HEK293 (cell line): ENCODE data around the gene ZBTB24.

Experiments
- PATZ1 ChIP-seq: fragments of 450-650 bp; formaldehyde crosslinking; IDR thresholded peaks from 2 replicates; pipeline ENCODE4 v1.5.1; 2016; ENCODE audit warnings: missing biosample characterization, missing genetic modification characterization
- SALL2 ChIP-seq: fragments of 450-650 bp; formaldehyde crosslinking; IDR thresholded peaks from 2 replicates; pipeline ENCODE4 v1.5.0; 2017; ENCODE audit warnings: missing biosample characterization, mild to moderate bottlenecking, missing genetic modification characterization, borderline replicate concordance
- WT1 ChIP-seq: fragments of 450-650 bp; formaldehyde crosslinking; IDR thresholded peaks from 2 replicates; pipeline ENCODE4 v1.5.1; 2016; ENCODE audit warnings: missing biosample characterization, missing genetic modification characterization
- ZNF148 ChIP-seq: fragments of 450-650 bp; formaldehyde crosslinking; IDR thresholded peaks from 2 replicates; pipeline ENCODE4 v1.5.0; 2017; ENCODE audit warnings: missing biosample characterization, missing genetic modification characterization, borderline replicate concordance
- ZNF2 ChIP-seq: fragments of 450-650 bp; formaldehyde crosslinking; IDR thresholded peaks from 2 replicates; pipeline ENCODE4 v1.5.1; 2016; ENCODE audit warnings: missing biosample characterization, missing genetic modification characterization
- ZNF274 ChIP-seq, 2 experiments: fragments of 200-500 bp in 1 of 2; fragments of 450-650 bp in 1 of 2; sonication (Bioruptor generic) in 1 of 2; formaldehyde crosslinking in 1 of 2; IDR thresholded peaks; 2 replicates each; pipeline versions ENCODE4 v1.5.1 to v1.6.1; 2014 to 2016; ENCODE audit warnings: borderline replicate concordance in 1 of 2, inconsistent platforms in 1 of 2, low read length in 1 of 2, missing biosample characterization in 1 of 2, missing genetic modification characterization in 1 of 2
- ZNF292 ChIP-seq: fragments of 450-650 bp; formaldehyde crosslinking; IDR thresholded peaks from 2 replicates; pipeline ENCODE4 v1.5.1; 2016; ENCODE audit warnings: low read depth, missing biosample characterization, missing genetic modification characterization, borderline replicate concordance
- ZNF302 ChIP-seq: fragments of 450-650 bp; formaldehyde crosslinking; IDR thresholded peaks from 2 replicates; pipeline ENCODE4 v1.5.1; 2016; ENCODE audit warnings: missing biosample characterization, missing genetic modification characterization, low read depth
- ZNF324 ChIP-seq: fragments of 450-650 bp; formaldehyde crosslinking; IDR thresholded peaks from 2 replicates; pipeline ENCODE4 v1.5.1; 2016; ENCODE audit warnings: missing biosample characterization, missing genetic modification characterization
- ZNF394 ChIP-seq: fragments of 450-650 bp; formaldehyde crosslinking; IDR thresholded peaks from 2 replicates; pipeline ENCODE4 v1.5.1; 2016; ENCODE audit warnings: missing biosample characterization, missing genetic modification characterization, mild to moderate bottlenecking, moderate library complexity, borderline replicate concordance
- ZNF514 ChIP-seq: fragments of 450-650 bp; formaldehyde crosslinking; IDR thresholded peaks from 2 replicates; pipeline ENCODE4 v1.5.1; 2016; ENCODE audit warnings: missing biosample characterization, missing genetic modification characterization
- ZNF518A ChIP-seq: fragments of 450-650 bp; formaldehyde crosslinking; conservative IDR thresholded peaks from 2 replicates; pipeline ENCODE4 v1.5.1; 2016; ENCODE audit warnings: low read depth, missing biosample characterization, missing genetic modification characterization
- ZNF549 ChIP-seq: fragments of 450-650 bp; IDR thresholded peaks from 2 replicates; pipeline ENCODE4 v1.5.1; 2018; ENCODE audit warnings: missing biosample characterization, missing genetic modification characterization, mild to moderate bottlenecking, inconsistent platforms, moderate library complexity
- ZNF560 ChIP-seq: fragments of 450-650 bp; formaldehyde crosslinking; IDR thresholded peaks from 2 replicates; pipeline ENCODE4 v1.5.1; 2017; ENCODE audit warnings: missing biosample characterization, missing genetic modification characterization, borderline replicate concordance
- ZNF610 ChIP-seq: fragments of 450-650 bp; formaldehyde crosslinking; IDR thresholded peaks from 2 replicates; pipeline ENCODE4 v1.5.1; 2016; ENCODE audit warnings: missing biosample characterization, missing genetic modification characterization, borderline replicate concordance
- ZNF747 ChIP-seq: fragments of 450-650 bp; formaldehyde crosslinking; IDR thresholded peaks from 2 replicates; pipeline ENCODE4 v1.5.1; 2016; ENCODE audit warnings: missing biosample characterization, missing genetic modification characterization
- ZNF776 ChIP-seq: fragments of 450-650 bp; formaldehyde crosslinking; IDR thresholded peaks from 2 replicates; pipeline ENCODE4 v1.5.0; 2017; ENCODE audit warnings: missing biosample characterization, missing genetic modification characterization, borderline replicate concordance
- TF ChIP-seq, protein P1 (sequence below): fragments of 450-650 bp; formaldehyde crosslinking; IDR thresholded peaks from 2 replicates; pipeline ENCODE4 v1.5.1; 2016; ENCODE audit warnings: missing biosample characterization, missing genetic modification characterization
- TF ChIP-seq, protein P2 (sequence below): fragments of 450-650 bp; formaldehyde crosslinking; IDR thresholded peaks from 2 replicates; pipeline ENCODE4 v1.5.1; 2016; ENCODE audit warnings: missing biosample characterization, missing genetic modification characterization
- TF ChIP-seq, protein P3 (sequence below): fragments of 450-650 bp; formaldehyde crosslinking; IDR thresholded peaks from 2 replicates; pipeline ENCODE4 v1.5.1; 2016; ENCODE audit warnings: missing biosample characterization, missing genetic modification characterization
- TF ChIP-seq, protein P4 (sequence below): fragments of 450-650 bp; formaldehyde crosslinking; IDR thresholded peaks from 2 replicates; pipeline ENCODE4 v1.5.1; 2016; ENCODE audit warnings: missing biosample characterization, missing genetic modification characterization

ZBTB24 gene

GRCh38 chr6:109455437-109456110 is 27.4 kb downstream of the ZBTB24 start, which contains the start of gene MICAL1 (continued):
- TF ChIP-seq, protein P1, sequence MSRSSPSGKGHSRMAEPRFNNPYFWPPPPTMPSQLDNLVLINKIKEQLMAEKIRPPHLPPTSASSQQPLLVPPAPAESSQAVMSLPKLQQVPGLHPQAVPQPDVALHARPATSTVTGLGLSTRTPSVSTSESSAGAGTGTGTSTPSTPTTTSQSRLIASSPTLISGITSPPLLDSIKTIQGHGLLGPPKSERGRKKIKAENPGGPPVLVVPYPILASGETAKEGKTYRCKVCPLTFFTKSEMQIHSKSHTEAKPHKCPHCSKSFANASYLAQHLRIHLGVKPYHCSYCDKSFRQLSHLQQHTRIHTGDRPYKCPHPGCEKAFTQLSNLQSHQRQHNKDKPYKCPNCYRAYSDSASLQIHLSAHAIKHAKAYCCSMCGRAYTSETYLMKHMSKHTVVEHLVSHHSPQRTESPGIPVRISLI (tag by site-specific recombination), result no peak
- TF ChIP-seq ZNF274 (IDR thresholded peaks at IDR 0.05; ENCODE audit: low read length) (no peak), ZNF274 (tag by site-specific recombination; IDR thresholded peaks at IDR 0.05; ENCODE audit: borderline replicate concordance) (no peak), ZNF776 (tag by site-specific recombination) (no peak), ZNF394 (tag by site-specific recombination) (no peak), ZNF560 (tag by site-specific recombination) (no peak), PATZ1 (tag by site-specific recombination) (peak; percentile 86; the same call in 1 of the 2 replicates), WT1 (no peak), ZNF549 (tag by site-specific recombination) (no peak), SALL2 (tag by site-specific recombination) (no peak), ZNF324 (tag by site-specific recombination) (no peak), ZNF747 (tag by site-specific recombination) (no peak), ZNF292 (tag by site-specific recombination) (no peak), ZNF514 (no peak), ZNF610 (tag by site-specific recombination) (0 out of 2 replicates have a peak, but pooled peaks have one; percentile 26), ZNF302 (tag by site-specific recombination) (no peak), ZNF2 (tag by site-specific recombination) (no peak), ZNF518A (tag by site-specific recombination) (no peak), ZNF148 (tag by site-specific recombination) (no peak)
- TF ChIP-seq, protein P2, sequence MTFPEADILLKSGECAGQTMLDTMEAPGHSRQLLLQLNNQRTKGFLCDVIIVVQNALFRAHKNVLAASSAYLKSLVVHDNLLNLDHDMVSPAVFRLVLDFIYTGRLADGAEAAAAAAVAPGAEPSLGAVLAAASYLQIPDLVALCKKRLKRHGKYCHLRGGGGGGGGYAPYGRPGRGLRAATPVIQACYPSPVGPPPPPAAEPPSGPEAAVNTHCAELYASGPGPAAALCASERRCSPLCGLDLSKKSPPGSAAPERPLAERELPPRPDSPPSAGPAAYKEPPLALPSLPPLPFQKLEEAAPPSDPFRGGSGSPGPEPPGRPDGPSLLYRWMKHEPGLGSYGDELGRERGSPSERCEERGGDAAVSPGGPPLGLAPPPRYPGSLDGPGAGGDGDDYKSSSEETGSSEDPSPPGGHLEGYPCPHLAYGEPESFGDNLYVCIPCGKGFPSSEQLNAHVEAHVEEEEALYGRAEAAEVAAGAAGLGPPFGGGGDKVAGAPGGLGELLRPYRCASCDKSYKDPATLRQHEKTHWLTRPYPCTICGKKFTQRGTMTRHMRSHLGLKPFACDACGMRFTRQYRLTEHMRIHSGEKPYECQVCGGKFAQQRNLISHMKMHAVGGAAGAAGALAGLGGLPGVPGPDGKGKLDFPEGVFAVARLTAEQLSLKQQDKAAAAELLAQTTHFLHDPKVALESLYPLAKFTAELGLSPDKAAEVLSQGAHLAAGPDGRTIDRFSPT (tag by site-specific recombination), result no peak
- TF ChIP-seq, protein P3, sequence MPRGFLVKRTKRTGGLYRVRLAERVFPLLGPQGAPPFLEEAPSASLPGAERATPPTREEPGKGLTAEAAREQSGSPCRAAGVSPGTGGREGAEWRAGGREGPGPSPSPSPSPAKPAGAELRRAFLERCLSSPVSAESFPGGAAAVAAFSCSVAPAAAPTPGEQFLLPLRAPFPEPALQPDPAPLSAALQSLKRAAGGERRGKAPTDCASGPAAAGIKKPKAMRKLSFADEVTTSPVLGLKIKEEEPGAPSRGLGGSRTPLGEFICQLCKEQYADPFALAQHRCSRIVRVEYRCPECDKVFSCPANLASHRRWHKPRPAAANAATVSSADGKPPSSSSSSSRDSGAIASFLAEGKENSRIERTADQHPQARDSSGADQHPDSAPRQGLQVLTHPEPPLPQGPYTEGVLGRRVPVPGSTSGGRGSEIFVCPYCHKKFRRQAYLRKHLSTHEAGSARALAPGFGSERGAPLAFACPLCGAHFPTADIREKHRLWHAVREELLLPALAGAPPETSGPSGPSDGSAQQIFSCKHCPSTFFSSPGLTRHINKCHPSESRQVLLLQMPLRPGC (tag by site-specific recombination), result no peak
- TF ChIP-seq, protein P4, sequence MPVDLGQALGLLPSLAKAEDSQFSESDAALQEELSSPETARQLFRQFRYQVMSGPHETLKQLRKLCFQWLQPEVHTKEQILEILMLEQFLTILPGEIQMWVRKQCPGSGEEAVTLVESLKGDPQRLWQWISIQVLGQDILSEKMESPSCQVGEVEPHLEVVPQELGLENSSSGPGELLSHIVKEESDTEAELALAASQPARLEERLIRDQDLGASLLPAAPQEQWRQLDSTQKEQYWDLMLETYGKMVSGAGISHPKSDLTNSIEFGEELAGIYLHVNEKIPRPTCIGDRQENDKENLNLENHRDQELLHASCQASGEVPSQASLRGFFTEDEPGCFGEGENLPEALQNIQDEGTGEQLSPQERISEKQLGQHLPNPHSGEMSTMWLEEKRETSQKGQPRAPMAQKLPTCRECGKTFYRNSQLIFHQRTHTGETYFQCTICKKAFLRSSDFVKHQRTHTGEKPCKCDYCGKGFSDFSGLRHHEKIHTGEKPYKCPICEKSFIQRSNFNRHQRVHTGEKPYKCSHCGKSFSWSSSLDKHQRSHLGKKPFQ (tag by site-specific recombination), result no peak
